ENCODE measurements around the gene DOC2A. TPM values are rescaled to one million over a fixed set of nuclear protein-coding genes. Genes with fewer than 3 reads are reported as not detected.

The DOC2A gene
- total and polyA plus RNA-seq, 10 of the 15 experiments (the other 5 are each of a cell fraction or from before 2014, with no cell fraction given): 0.06 to 0.17 (median 0.12) TPM; not detected in 6

GRCh38 chr16:30006659-30007377 lies 4.0 kb downstream of the DOC2A start:
- H4K20me1 ChIP-seq (ENCODE audit: control insufficient read depth, insufficient read depth): no peaks in the 10 kb centered on the region
- H3K27ac ChIP-seq (ENCODE audit: control insufficient read depth, insufficient read depth): no peak overlapping the region
- FAIRE-seq (no peak), ATAC-seq (no peak), DNase-seq (ENCODE audit: low read depth, low spot score) (no peak)
- TF ChIP-seq ZNF207 (IDR thresholded peaks at IDR 0.05; ENCODE audit: borderline replicate concordance) (no peak), POLR2A (IDR thresholded peaks at IDR 0.05; ENCODE audit: low read depth, low read length) (no peak), LARP7 (IDR thresholded peaks at IDR 0.05) (no peak), RELA (IDR thresholded peaks at IDR 0.05; ENCODE audit: borderline replicate concordance, partially characterized antibody) (no peak), GATAD2B (conservative IDR thresholded peaks at IDR 0.05; ENCODE audit: low read depth) (no peak), E4F1 (IDR thresholded peaks at IDR 0.05; ENCODE audit: borderline replicate concordance, partially characterized antibody) (no peak)
- TF ChIP-seq, protein P1, sequence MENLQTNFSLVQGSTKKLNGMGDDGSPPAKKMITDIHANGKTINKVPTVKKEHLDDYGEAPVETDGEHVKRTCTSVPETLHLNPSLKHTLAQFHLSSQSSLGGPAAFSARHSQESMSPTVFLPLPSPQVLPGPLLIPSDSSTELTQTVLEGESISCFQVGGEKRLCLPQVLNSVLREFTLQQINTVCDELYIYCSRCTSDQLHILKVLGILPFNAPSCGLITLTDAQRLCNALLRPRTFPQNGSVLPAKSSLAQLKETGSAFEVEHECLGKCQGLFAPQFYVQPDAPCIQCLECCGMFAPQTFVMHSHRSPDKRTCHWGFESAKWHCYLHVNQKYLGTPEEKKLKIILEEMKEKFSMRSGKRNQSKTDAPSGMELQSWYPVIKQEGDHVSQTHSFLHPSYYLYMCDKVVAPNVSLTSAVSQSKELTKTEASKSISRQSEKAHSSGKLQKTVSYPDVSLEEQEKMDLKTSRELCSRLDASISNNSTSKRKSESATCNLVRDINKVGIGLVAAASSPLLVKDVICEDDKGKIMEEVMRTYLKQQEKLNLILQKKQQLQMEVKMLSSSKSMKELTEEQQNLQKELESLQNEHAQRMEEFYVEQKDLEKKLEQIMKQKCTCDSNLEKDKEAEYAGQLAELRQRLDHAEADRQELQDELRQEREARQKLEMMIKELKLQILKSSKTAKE (IDR thresholded peaks at IDR 0.05; ENCODE audit: low read depth, poor library complexity, severe bottlenecking): no peak
- H2AFZ ChIP-seq (ENCODE audit: control insufficient read depth, low read depth, low read length): no peak overlapping the region
- POLR2A ChIA-PET: no interaction called here
- no peaks in the 10 kb centered on the region for H3K9me3 ChIP-seq (replicated peaks; ENCODE audit: control insufficient read depth, insufficient read depth, low read length)
- peaks cover 0 to 3% of the 10 kb centered on the region in 2 experiments; a peak in 3 of 4 replicates for H3K27me3 ChIP-seq (replicated peaks in 1 of 2; ENCODE audit: control insufficient read depth in 2 of 2, insufficient read depth in 2 of 2, low read length in 1 of 2)
- intact Hi-C loops (cut with micrococcal nuclease; ENCODE audit: unreplicated experiment) (no loop called here), in situ Hi-C loops (cut with MboI) (loop anchor here (25.0 kb wide), 1 partner anchor 895 kb away; no protein-coding TSS in a partner anchor)
- no peak overlapping the region for H3K9ac ChIP-seq (ENCODE audit: control insufficient read depth, insufficient read depth, low read length)
- 91% methylated on average over 25 of the region's 34 CpGs for WGBS (ENCODE audit: insufficient coverage, insufficient replicate concordance, low lambda C conversion rate, missing lambda C conversion rate)
- H3K4me2 ChIP-seq (ENCODE audit: control insufficient read depth, insufficient read depth): no peak overlapping the region
- H3K79me2 ChIP-seq (ENCODE audit: control insufficient read depth, insufficient read depth, low read length): no peaks in the 10 kb centered on the region
- SMC1A ChIA-PET (ENCODE audit: uncharacterized antibody, unreplicated experiment): no interaction called here
- H3K4me1 ChIP-seq (ENCODE audit: control insufficient read depth, insufficient read depth, low read length): no peaks in the 10 kb centered on the region
- no TSS peak for BruUV-seq (replicated peaks)
- H3K36me3 ChIP-seq (ENCODE audit: control insufficient read depth in 2 of 2, insufficient read depth in 2 of 2, low read length in 1 of 2): no peaks in the 10 kb centered on the region; a peak in 2 of 4 replicates
- no peak overlapping the region for H3K4me3 ChIP-seq
- RAD21 ChIA-PET (ENCODE audit: unreplicated experiment): no interaction called here
- CTCF ChIA-PET: interaction anchor here (1.0 to 1.4 kb wide), 4 partner anchors 10 to 306 kb away, joined by 3 to 4 read pairs (median 4); no protein-coding TSS in a partner anchor

Data from GM12878 (cell line).